IMR-90 (cell line): ENCODE results near the gene GPT2. TPM values are rescaled to one million over a fixed set of nuclear protein-coding genes. Genes with fewer than 3 reads are reported as not detected.
A peak's percentile ranks its signal among the peaks of the same experiment; 100 is the strongest.

Experiments used
- ATAC-seq: fragments of 200-7000 bp; cut with Tn5 transposase; 2 replicates; pipeline ENCODE4 v1.9.1; 2020; ENCODE audit warnings: low read depth, mild to moderate bottlenecking, moderate library complexity
- BruUV-seq: library from RNA; stranded (reverse); fragments of 400-500 nt; replicated peaks from 2 replicates; lab custom pipeline; 2021; lab: Mats Ljungman, UMichigan
- CTCF ChIA-PET: fragments of 300-600 bp; formaldehyde crosslinking; extraction: SDS; loops from one replicate; lab custom pipeline; 2021; ENCODE audit warnings: antibody characterized with exemption; lab: Yijun Ruan, JAX
- POLR2A ChIA-PET: fragments of 300-600 bp; sonication (Branson Sonifier 250); formaldehyde crosslinking; loops from one replicate; lab custom pipeline; 2022; ENCODE audit warnings: antibody characterized with exemption; ENCODE audit not compliant: unreplicated experiment; lab: Charles Lee
- DNase-seq: peaks from one replicate; pipeline ENCODE4 v3.0.0; 2013
- H2AFZ ChIP-seq: replicated peaks from 2 replicates; pipeline ENCODE3; 2013; ENCODE audit warnings: low read length, mild to moderate bottlenecking; ENCODE audit not compliant: poor library complexity
- H2AK5ac ChIP-seq: 2 replicates; pipeline ENCODE4 v1.6.1; 2013; ENCODE audit warnings: low read depth, low read length, inconsistent platforms
- H2AK9ac ChIP-seq: replicated peaks from 2 replicates; pipeline ENCODE3; 2013; ENCODE audit warnings: mild to moderate bottlenecking, low read depth, low read length, moderate library complexity; ENCODE audit not compliant: poor library complexity
- H2BK120ac ChIP-seq: 2 replicates; pipeline ENCODE4 v1.6.1; 2013; ENCODE audit warnings: low read depth, low read length, inconsistent platforms
- H2BK15ac ChIP-seq: 3 replicates; pipeline ENCODE4 v1.6.1; 2013; ENCODE audit warnings: low read depth, low read length, inconsistent platforms
- H2BK20ac ChIP-seq: 2 replicates; pipeline ENCODE4 v1.6.1; 2013; ENCODE audit warnings: low read depth, mild to moderate bottlenecking, inconsistent platforms, low read length, moderate library complexity
- H2BK5ac ChIP-seq: 2 replicates; pipeline ENCODE4 v1.6.1; 2013; ENCODE audit warnings: mild to moderate bottlenecking, low read depth, low read length, inconsistent platforms; ENCODE audit not compliant: poor library complexity, severe bottlenecking
- H3K14ac ChIP-seq: replicated peaks from 2 replicates; pipeline ENCODE4 v1.6.1; 2013; ENCODE audit warnings: low read depth, low read length, inconsistent platforms
- H3K18ac ChIP-seq: 2 replicates; pipeline ENCODE4 v1.6.1; 2013; ENCODE audit warnings: low read depth, low read length, control low read depth
- H3K23ac ChIP-seq: 2 replicates; pipeline ENCODE4 v1.6.1; 2013; ENCODE audit warnings: low read depth, low read length, inconsistent platforms
- H3K27ac ChIP-seq: 2 replicates; pipeline ENCODE4 v1.5.1; 2013; ENCODE audit warnings: mild to moderate bottlenecking, control low read depth, low read length; ENCODE audit not compliant: insufficient read depth
- H3K27me3 ChIP-seq: 2 replicates; pipeline ENCODE4 v1.6.1; 2013; ENCODE audit warnings: low read length; ENCODE audit not compliant: control insufficient read depth, insufficient read depth
- H3K36me3 ChIP-seq: 2 replicates; pipeline ENCODE4 v1.6.1; 2013; ENCODE audit warnings: low read length, mixed read lengths; ENCODE audit not compliant: control insufficient read depth, insufficient read depth
- H3K4ac ChIP-seq: 2 replicates; pipeline ENCODE4 v1.6.1; 2013; ENCODE audit warnings: low read depth, low read length, inconsistent platforms
- H3K4me1 ChIP-seq: 2 replicates; pipeline ENCODE4 v1.6.1; 2013; ENCODE audit warnings: low read length, mixed read lengths; ENCODE audit not compliant: control insufficient read depth, insufficient read depth
- H3K4me2 ChIP-seq: 2 replicates; pipeline ENCODE4 v1.6.1; 2013; ENCODE audit warnings: low read depth, mild to moderate bottlenecking, control low read depth, low read length, moderate library complexity
- H3K4me3 ChIP-seq: 2 replicates; pipeline ENCODE4 v1.5.1; 2013; ENCODE audit warnings: low read depth, mild to moderate bottlenecking, control low read depth, low read length, moderate library complexity; ENCODE audit not compliant: insufficient read depth
- H3K56ac ChIP-seq: 2 replicates; pipeline ENCODE4 v1.6.1; 2013; ENCODE audit warnings: low read length, inconsistent platforms; ENCODE audit not compliant: insufficient read depth; ENCODE audit errors: extremely low read depth
- H3K79me1 ChIP-seq, 2 experiments: 2 replicates each; pipeline ENCODE4 v1.6.1; 2013; ENCODE audit warnings: low read length in 2 of 2, inconsistent platforms in 1 of 2, low read depth in 1 of 2
- H3K9ac ChIP-seq: 2 replicates; pipeline ENCODE4 v1.6.1; 2013; ENCODE audit warnings: low read depth, low read length, control low read depth
- H3K9me1 ChIP-seq: 2 replicates; pipeline ENCODE4 v1.6.1; 2013; ENCODE audit warnings: low read length, inconsistent platforms; ENCODE audit not compliant: insufficient read depth
- H3K9me3 ChIP-seq: 2 replicates; pipeline ENCODE4 v1.6.1; 2013; ENCODE audit warnings: low read length; ENCODE audit not compliant: control insufficient read depth, insufficient read depth
- H4K20me1 ChIP-seq: 2 replicates; pipeline ENCODE4 v1.6.1; 2013; ENCODE audit warnings: low read length, inconsistent platforms; ENCODE audit not compliant: insufficient read depth
- H4K5ac ChIP-seq: 2 replicates; pipeline ENCODE4 v1.6.1; 2013; ENCODE audit warnings: mild to moderate bottlenecking, low read depth, low read length, control low read depth
- H4K8ac ChIP-seq, 2 experiments: 2 replicates each; pipeline ENCODE4 v1.6.1; 2013; ENCODE audit warnings: low read depth in 2 of 2, low read length in 2 of 2, control low read depth in 1 of 2, inconsistent platforms in 1 of 2
- H4K91ac ChIP-seq: 2 replicates; pipeline ENCODE4 v1.6.1; 2013; ENCODE audit warnings: low read depth, low read length, inconsistent platforms; ENCODE audit not compliant: insufficient read depth
- CEBPB ChIP-seq: IDR thresholded peaks from 2 replicates; pipeline ENCODE4 v1.6.1; 2012; ENCODE audit warnings: low read depth, low read length, improper control_type of control experiment
- CHD1 ChIP-seq: IDR thresholded peaks from 2 replicates; pipeline ENCODE4 v1.6.1; 2012; ENCODE audit warnings: low read depth, low read length, improper control_type of control experiment
- MAFK ChIP-seq: IDR thresholded peaks from 2 replicates; pipeline ENCODE4 v1.6.1; 2012; ENCODE audit warnings: low read depth, low read length, improper control_type of control experiment
- MAZ ChIP-seq: IDR thresholded peaks from 2 replicates; pipeline ENCODE4 v1.6.1; 2012; ENCODE audit warnings: low read depth, mild to moderate bottlenecking, low read length, improper control_type of control experiment, moderate library complexity, borderline replicate concordance
- NFE2L2 ChIP-seq: fragments of 150-350 bp; IDR thresholded peaks from 2 replicates; pipeline ENCODE4 v1.6.1; 2016; ENCODE audit warnings: low read depth, mild to moderate bottlenecking, low read length
- POLR2A ChIP-seq: IDR thresholded peaks from 2 replicates; pipeline ENCODE4 v1.6.1; 2012; ENCODE audit warnings: mild to moderate bottlenecking, low read depth, low read length
- RAD21 ChIP-seq: IDR thresholded peaks from 2 replicates; pipeline ENCODE4 v1.6.1; 2012; ENCODE audit warnings: low read length, improper control_type of control experiment
- SMC3 ChIP-seq: fragments of 150-350 bp; IDR thresholded peaks from 2 replicates; pipeline ENCODE4 v1.6.1; 2016; ENCODE audit warnings: low read depth, mild to moderate bottlenecking, antibody characterized with exemption, low read length, moderate library complexity
- WGBS, 2 experiments: methylation state at CpG; one replicate each; pipeline versions ENCODE4 v1.1.5 to v1.1.7; 2013; ENCODE audit warnings: missing lambda C conversion rate in 2 of 2; ENCODE audit not compliant: insufficient read length in 1 of 2; ENCODE audit errors: extremely low coverage in 2 of 2; 5-methylcytosine and 5-hydroxymethylcytosine counted together
- dilution Hi-C: fragments of 300-500 bp; cut with HindIII; formaldehyde crosslinking; loops from one replicate; pipeline ENCODE4 v1.14.3; 2018; ENCODE audit warnings: low sequenced_read_pairs; ENCODE audit not compliant: unreplicated experiment
- in situ Hi-C: fragments of 300-500 bp; cut with MboI; formaldehyde crosslinking; loops from 3 replicates; pipeline ENCODE4 v1.14.3; 2019; ENCODE audit warnings: low sequenced_read_pairs, inconsistent platforms, mixed read lengths
- intact Hi-C: fragments of 100-400 bp; cut with micrococcal nuclease; formaldehyde crosslinking; loops from 2 replicates; pipeline ENCODE4 v1.10.0; 2022
- polyA plus RNA-seq, 3 experiments: library from polyadenylated mRNA; depleted of rRNA; stranded (reverse); fragments of >200 nt; gene quantifications; 2 replicates each; pipeline ENCODE4 v1.2.3, GENCODE V29; 2012; ENCODE audit warnings: low replicate concordance in 1 of 3
- total RNA-seq: library from RNA; depleted of rRNA; stranded (reverse); fragments of >200 nt; gene quantifications from 2 replicates; pipeline ENCODE4 v1.2.3, GENCODE V29; 2012
- TF ChIP-seq, protein P1 (sequence below): fragments of 150-350 bp; IDR thresholded peaks from 2 replicates; pipeline ENCODE4 v1.6.1; 2017; ENCODE audit warnings: mild to moderate bottlenecking, antibody characterized with exemption, low read length, low read depth
- TF ChIP-seq, protein P2 (sequence below): conservative IDR thresholded peaks from 2 replicates; pipeline ENCODE4 v1.5.1; 2012; ENCODE audit warnings: mild to moderate bottlenecking, low read depth, low read length, improper control_type of control experiment

GPT2 gene
- total and polyA plus RNA-seq, 2 of the 4 experiments (the other 2 are of a cell fraction): 26.4 to 31.5 TPM

GRCh38 chr16:46929378-46930332 is 45.5 kb downstream of the GPT2 start:
- in situ Hi-C loops (loop anchor here (10.0 kb wide), 1 partner anchor 255 kb away; no protein-coding TSS in a partner anchor), dilution Hi-C loops (no loop called here), intact Hi-C loops (loop anchor here (1.0 kb wide), 2 partner anchors 75 to 256 kb away; no protein-coding TSS in a partner anchor)
- Histone ChIP-seq H3K9me1 (no peaks in the 10 kb centered on the region), H3K56ac (no peak overlapping the region), H3K4me3 (no peak overlapping the region), H3K4me1 (no peaks in the 10 kb centered on the region), H2BK5ac (no peak overlapping the region), H3K4ac (no peak overlapping the region), H3K4me2 (no peak overlapping the region), H4K8ac (no peak overlapping the region), H3K36me3 (peaks cover 43% of the 10 kb centered on the region), H3K9ac (no peak overlapping the region), H3K27ac (no peak overlapping the region), H3K27me3 (no peaks in the 10 kb centered on the region), H2AFZ (peak overlapping the region; percentile 11), H4K91ac (no peak overlapping the region), H3K23ac (no peak overlapping the region), H4K20me1 (no peaks in the 10 kb centered on the region), H3K9me3 (no peaks in the 10 kb centered on the region), H4K5ac (no peak overlapping the region), H3K18ac (no peak overlapping the region), H2BK20ac (no peak overlapping the region), H3K14ac (no peak overlapping the region), H2BK120ac (no peak overlapping the region), H2BK15ac (no peak overlapping the region), H2AK9ac (peak overlapping the region; percentile 79), H2AK5ac (no peak overlapping the region), H3K79me1 (no peaks in the 10 kb centered on the region)
- DNase-seq (peak; percentile 45), ATAC-seq (peak; percentile 98)
- WGBS, 2 experiments: 47% methylated on average over 8 of the region's 43 CpGs; no CpG with 5 or more reads in 1 of the 2 experiments
- TF ChIP-seq POLR2A (no peak), MAZ (no peak), CHD1 (no peak), CEBPB (no peak), RAD21 (peak; percentile 65), NFE2L2 (no peak), MAFK (no peak), SMC3 (peak; percentile 61)
- TF ChIP-seq, protein P1, sequence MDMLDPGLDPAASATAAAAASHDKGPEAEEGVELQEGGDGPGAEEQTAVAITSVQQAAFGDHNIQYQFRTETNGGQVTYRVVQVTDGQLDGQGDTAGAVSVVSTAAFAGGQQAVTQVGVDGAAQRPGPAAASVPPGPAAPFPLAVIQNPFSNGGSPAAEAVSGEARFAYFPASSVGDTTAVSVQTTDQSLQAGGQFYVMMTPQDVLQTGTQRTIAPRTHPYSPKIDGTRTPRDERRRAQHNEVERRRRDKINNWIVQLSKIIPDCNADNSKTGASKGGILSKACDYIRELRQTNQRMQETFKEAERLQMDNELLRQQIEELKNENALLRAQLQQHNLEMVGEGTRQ: no peak
- TF ChIP-seq, protein P2, sequence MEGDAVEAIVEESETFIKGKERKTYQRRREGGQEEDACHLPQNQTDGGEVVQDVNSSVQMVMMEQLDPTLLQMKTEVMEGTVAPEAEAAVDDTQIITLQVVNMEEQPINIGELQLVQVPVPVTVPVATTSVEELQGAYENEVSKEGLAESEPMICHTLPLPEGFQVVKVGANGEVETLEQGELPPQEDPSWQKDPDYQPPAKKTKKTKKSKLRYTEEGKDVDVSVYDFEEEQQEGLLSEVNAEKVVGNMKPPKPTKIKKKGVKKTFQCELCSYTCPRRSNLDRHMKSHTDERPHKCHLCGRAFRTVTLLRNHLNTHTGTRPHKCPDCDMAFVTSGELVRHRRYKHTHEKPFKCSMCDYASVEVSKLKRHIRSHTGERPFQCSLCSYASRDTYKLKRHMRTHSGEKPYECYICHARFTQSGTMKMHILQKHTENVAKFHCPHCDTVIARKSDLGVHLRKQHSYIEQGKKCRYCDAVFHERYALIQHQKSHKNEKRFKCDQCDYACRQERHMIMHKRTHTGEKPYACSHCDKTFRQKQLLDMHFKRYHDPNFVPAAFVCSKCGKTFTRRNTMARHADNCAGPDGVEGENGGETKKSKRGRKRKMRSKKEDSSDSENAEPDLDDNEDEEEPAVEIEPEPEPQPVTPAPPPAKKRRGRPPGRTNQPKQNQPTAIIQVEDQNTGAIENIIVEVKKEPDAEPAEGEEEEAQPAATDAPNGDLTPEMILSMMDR: peak; percentile 79
- ChIA-PET CTCF (interaction anchor here (0.5 to 1.7 kb wide), 6 partner anchors 12 to 76 kb away, joined by 3 to 4 read pairs (median 4); no protein-coding TSS in a partner anchor), POLR2A (no interaction called here)
- no TSS peak for BruUV-seq
